H1 (cell line): Measurements from ENCODE around the gene N4BP3. TPM values are rescaled to one million over a fixed set of nuclear protein-coding genes. Genes with fewer than 3 reads are reported as not detected.

Source experiments
- CTCF ChIA-PET: fragments of 300-600 bp; sonication (Branson Sonifier 250); formaldehyde crosslinking; loops from one replicate; lab custom pipeline; 2021; ENCODE audit not compliant: partially characterized antibody; lab: Charles Lee
- POLR2A ChIA-PET: fragments of 300-600 bp; sonication (Branson Sonifier 250); formaldehyde crosslinking; loops from one replicate; lab custom pipeline; 2021; ENCODE audit warnings: inconsistent platforms; ENCODE audit not compliant: partially characterized antibody; lab: Charles Lee
- DNase-seq, 2 experiments: peaks; one replicate each; pipeline versions ENCODE4 v3.0.0 to v3.0.0-alpha.2; 2010 to 2022; ENCODE audit warnings: low spot score in 2 of 2, low read depth in 1 of 2, mixed read lengths in 1 of 2
- FAIRE-seq: peaks from 2 replicates; lab custom pipeline; 2011; peaks lifted over from hg19 to GRCh38; lab: Jason Lieb, UNC
- H2AFZ ChIP-seq: 2 replicates; pipeline ENCODE4 v1.8.1; 2012; ENCODE audit warnings: low read length, inconsistent platforms
- H2AK5ac ChIP-seq: 2 replicates; pipeline ENCODE4 v1.6.1; 2013; ENCODE audit warnings: low read depth, low read length
- H2BK120ac ChIP-seq: replicated peaks from 2 replicates; pipeline ENCODE3; 2013; ENCODE audit warnings: low read depth, low read length, inconsistent platforms
- H2BK12ac ChIP-seq: 2 replicates; pipeline ENCODE4 v1.6.1; 2013; ENCODE audit warnings: low read depth, low read length
- H2BK15ac ChIP-seq: 2 replicates; pipeline ENCODE4 v1.6.1; 2013; ENCODE audit warnings: low read length
- H2BK20ac ChIP-seq: 2 replicates; pipeline ENCODE4 v1.6.1; 2013; ENCODE audit warnings: low read length
- H2BK5ac ChIP-seq: 2 replicates; pipeline ENCODE4 v1.6.1; 2013; ENCODE audit warnings: low read depth, low read length
- H3K14ac ChIP-seq: 2 replicates; pipeline ENCODE4 v1.6.1; 2013; ENCODE audit warnings: inconsistent platforms; ENCODE audit not compliant: insufficient read length
- H3K18ac ChIP-seq: 2 replicates; pipeline ENCODE4 v1.6.1; 2013; ENCODE audit warnings: low read length; ENCODE audit errors: extremely low read depth
- H3K23ac ChIP-seq: 2 replicates; pipeline ENCODE4 v1.6.1; 2013; ENCODE audit warnings: inconsistent platforms; ENCODE audit not compliant: insufficient read length
- H3K23me2 ChIP-seq: 2 replicates; pipeline ENCODE4 v1.6.1; 2013; ENCODE audit warnings: low read depth, low read length
- H3K27ac ChIP-seq: 2 replicates; pipeline ENCODE4 v1.6.1; 2011; ENCODE audit warnings: low read depth, low read length, inconsistent platforms
- H3K27me3 ChIP-seq, 4 experiments: replicated peaks in 1 of 4; 1 replicate in 1 of 4; 2 replicates in 3 of 4; pipeline versions ENCODE4 v1.6.1 to v1.8.1; 2011 to 2013; ENCODE audit warnings: low read length in 3 of 4, mild to moderate bottlenecking in 3 of 4, inconsistent platforms in 2 of 4, mixed read lengths in 2 of 4, moderate library complexity in 1 of 4; ENCODE audit not compliant: control insufficient read depth in 3 of 4, insufficient read depth in 3 of 4; ENCODE audit errors: extremely low read depth in 1 of 4
- H3K36me3 ChIP-seq, 4 experiments: 2 replicates each; pipeline versions ENCODE4 v1.6.1 to v1.8.1; 2011 to 2013; ENCODE audit warnings: mild to moderate bottlenecking in 4 of 4, low read length in 3 of 4, moderate library complexity in 2 of 4, control low read depth in 1 of 4, inconsistent platforms in 1 of 4; ENCODE audit not compliant: insufficient read depth in 4 of 4, control insufficient read depth in 2 of 4
- H3K4ac ChIP-seq: replicated peaks from 2 replicates; pipeline ENCODE3; 2013; ENCODE audit warnings: low read length, low read depth, mixed read lengths, inconsistent platforms; ENCODE audit not compliant: insufficient read length
- H3K4me1 ChIP-seq, 4 experiments: replicated peaks in 1 of 4; 1 replicate in 1 of 4; 2 replicates in 3 of 4; pipeline versions ENCODE4 v1.6.1 to v1.8.1; 2011 to 2013; ENCODE audit warnings: low read length in 3 of 4, inconsistent platforms in 2 of 4, mixed read lengths in 1 of 4; ENCODE audit not compliant: insufficient read depth in 4 of 4, control insufficient read depth in 3 of 4
- H3K4me2 ChIP-seq, 2 experiments: 2 replicates each; pipeline versions ENCODE4 v1.6.1 to v1.8.1; 2011 to 2013; ENCODE audit warnings: low read depth in 2 of 2, low read length in 2 of 2, control low read depth in 1 of 2, inconsistent platforms in 1 of 2, mild to moderate bottlenecking in 1 of 2; ENCODE audit not compliant: insufficient read depth in 1 of 2
- H3K4me3 ChIP-seq, 4 experiments: fragments of 200-600, 300-600 bp in 1 of 4; sonication (generic), shearing (Covaris generic), sonication (Bioruptor Twin) in 1 of 4; 2 replicates each; pipeline versions ENCODE4 v1.5.1 to v1.8.1; 2011 to 2016; ENCODE audit warnings: low read length in 4 of 4, low read depth in 3 of 4, control low read depth in 2 of 4, inconsistent platforms in 2 of 4, mild to moderate bottlenecking in 2 of 4, mixed read lengths in 1 of 4, moderate library complexity in 1 of 4; ENCODE audit not compliant: insufficient read depth in 2 of 4; ENCODE audit errors: extremely low read depth in 1 of 4
- H3K56ac ChIP-seq: replicated peaks from 2 replicates; pipeline ENCODE3; 2013; ENCODE audit warnings: low read depth, mild to moderate bottlenecking, mixed read lengths, low read length, inconsistent platforms; ENCODE audit not compliant: insufficient read length
- H3K79me1 ChIP-seq: 2 replicates; pipeline ENCODE4 v1.6.1; 2013; ENCODE audit warnings: low read depth, low read length, control low read depth
- H3K79me2 ChIP-seq, 2 experiments: 2 replicates each; pipeline versions ENCODE4 v1.6.1 to v1.8.1; 2012 to 2013; ENCODE audit warnings: low read length in 2 of 2, mild to moderate bottlenecking in 2 of 2, inconsistent platforms in 1 of 2; ENCODE audit not compliant: insufficient read depth in 2 of 2, control insufficient read depth in 1 of 2
- H3K9ac ChIP-seq, 4 experiments: replicated peaks in 1 of 4; 1 replicate in 1 of 4; 2 replicates in 3 of 4; pipeline versions ENCODE4 v1.6.1 to v1.8.1; 2011 to 2013; ENCODE audit warnings: low read depth in 3 of 4, low read length in 3 of 4, control low read depth in 2 of 4, mild to moderate bottlenecking in 2 of 4, moderate library complexity in 2 of 4, inconsistent platforms in 1 of 4; ENCODE audit errors: extremely low read depth in 1 of 4
- H3K9me3 ChIP-seq, 2 experiments: 2 replicates each; pipeline versions ENCODE4 v1.6.1 to v1.8.1; 2012 to 2013; ENCODE audit warnings: mild to moderate bottlenecking in 2 of 2, moderate library complexity in 2 of 2, control low read depth in 1 of 2, inconsistent platforms in 1 of 2, low read depth in 1 of 2, low read length in 1 of 2, mixed read lengths in 1 of 2; ENCODE audit not compliant: insufficient read depth in 2 of 2
- H4K20me1 ChIP-seq, 2 experiments: replicated peaks in 1 of 2; 2 replicates each; pipeline versions ENCODE3 to v1.8.1; 2011 to 2013; ENCODE audit warnings: inconsistent platforms in 2 of 2, low read length in 2 of 2, mild to moderate bottlenecking in 1 of 2; ENCODE audit not compliant: insufficient read depth in 2 of 2, control insufficient read depth in 1 of 2
- H4K5ac ChIP-seq: 2 replicates; pipeline ENCODE4 v1.6.1; 2013; ENCODE audit warnings: low read length, low read depth, mixed read lengths, inconsistent platforms; ENCODE audit not compliant: insufficient read length
- H4K8ac ChIP-seq: 2 replicates; pipeline ENCODE4 v1.8.0; 2013; ENCODE audit warnings: mild to moderate bottlenecking, moderate library complexity, low read length, inconsistent platforms; ENCODE audit not compliant: insufficient read depth; ENCODE audit errors: extremely low read depth
- H4K91ac ChIP-seq: replicated peaks from 2 replicates; pipeline ENCODE3; 2013; ENCODE audit warnings: low read length, mixed read lengths, inconsistent platforms; ENCODE audit not compliant: insufficient read length
- ASH2L ChIP-seq: fragments of 200-600, 300-600 bp; sonication (generic); IDR thresholded peaks from one replicate; pipeline ENCODE4 v1.7.1; 2017; ENCODE audit warnings: low read length
- BACH1 ChIP-seq: IDR thresholded peaks from 2 replicates; pipeline ENCODE4 v1.6.1; 2012; ENCODE audit warnings: low read length, improper control_type of control experiment
- BRCA1 ChIP-seq: IDR thresholded peaks from 2 replicates; pipeline ENCODE4 v1.6.1; 2012; ENCODE audit warnings: low read depth, low read length, improper control_type of control experiment
- CHD1 ChIP-seq: IDR thresholded peaks from 2 replicates; pipeline ENCODE4 v1.6.1; 2012; ENCODE audit warnings: low read depth, low read length, improper control_type of control experiment
- CREB1 ChIP-seq: IDR thresholded peaks from 2 replicates; pipeline ENCODE4 v1.6.1; 2012; ENCODE audit warnings: inconsistent platforms
- EGR1 ChIP-seq: IDR thresholded peaks from 2 replicates; pipeline ENCODE4 v1.6.1; 2011; ENCODE audit warnings: low read depth, low read length, borderline replicate concordance
- EZH2 ChIP-seq: fragments of 200-600 bp; sonication (generic); IDR thresholded peaks from 2 replicates; pipeline ENCODE4 v1.7.1; 2012; ENCODE audit warnings: low read depth, mild to moderate bottlenecking, moderate library complexity, low read length, inconsistent platforms; ENCODE audit not compliant: severe bottlenecking
- JUND ChIP-seq: IDR thresholded peaks from 2 replicates; pipeline ENCODE4 v1.6.1; 2011; ENCODE audit warnings: mild to moderate bottlenecking, improper control_type of control experiment, low read length
- KDM4A ChIP-seq: IDR thresholded peaks from one replicate; pipeline ENCODE4 v1.7.1; 2012; ENCODE audit warnings: low read depth, mild to moderate bottlenecking, moderate library complexity, low read length, inconsistent platforms; ENCODE audit not compliant: severe bottlenecking
- MAFK ChIP-seq: IDR thresholded peaks from 2 replicates; pipeline ENCODE4 v1.6.1; 2012; ENCODE audit warnings: low read depth, mild to moderate bottlenecking, improper control_type of control experiment, low read length
- POLR2AphosphoS5 ChIP-seq: IDR thresholded peaks from 2 replicates; pipeline ENCODE4 v1.6.1; 2011; ENCODE audit warnings: low read depth, low read length
- POU5F1 ChIP-seq: IDR thresholded peaks from 2 replicates; pipeline ENCODE4 v1.6.1; 2011; ENCODE audit warnings: low read depth, mild to moderate bottlenecking, low read length, moderate library complexity
- RNF2 ChIP-seq: fragments of 200-900, 300-1000 bp; sonication (generic); IDR thresholded peaks from 2 replicates; pipeline ENCODE4 v1.7.1; 2016; ENCODE audit warnings: borderline replicate concordance, low read depth, mild to moderate bottlenecking, antibody characterized with exemption, low read length; ENCODE audit not compliant: poor library complexity, severe bottlenecking; ENCODE audit errors: missing control alignments
- TBP ChIP-seq: IDR thresholded peaks from 2 replicates; pipeline ENCODE4 v1.6.1; 2011; ENCODE audit warnings: low read depth, low read length, improper control_type of control experiment
- YY1 ChIP-seq: IDR thresholded peaks from 2 replicates; pipeline ENCODE4 v1.6.1; 2011; ENCODE audit warnings: low read depth, mild to moderate bottlenecking, low read length
- WGBS, 2 experiments: shearing (Covaris generic) in 1 of 2; methylation state at CpG; one replicate each; pipeline versions ENCODE4 v1.1.6 to v1.1.7; 2013 to 2015; ENCODE audit warnings: low lambda C conversion rate in 2 of 2, mixed read lengths in 2 of 2, inconsistent platforms in 1 of 2, low coverage in 1 of 2, missing lambda C conversion rate in 1 of 2; ENCODE audit not compliant: insufficient replicate concordance in 2 of 2, insufficient coverage in 1 of 2, insufficient read length in 1 of 2; ENCODE audit errors: extremely low coverage in 1 of 2, missing lambda C conversion rate in 1 of 2; 5-methylcytosine and 5-hydroxymethylcytosine counted together
- polyA plus RNA-seq, 7 experiments: library from polyadenylated mRNA; depleted of rRNA in 3 of 7; stranded (reverse) in 5 of 7; unstranded in 2 of 7; fragments of >200 nt in 5 of 7; fragments of 200-250 nt in 2 of 7; gene quantifications; 1 replicate in 5 of 7; 2 replicates in 1 of 7; 4 replicates in 1 of 7; pipeline versions ENCODE4 v1.2.1 to v1.2.3, GENCODE V29; 2011 to 2013; ENCODE audit warnings: missing spikeins in 2 of 7, mixed read lengths in 2 of 7
- total RNA-seq: library from RNA; stranded (reverse); fragmentation: NEBNext Ultra II Directional; extraction: Animal tissue kit (Norgen Biotek cat#: 25700); gene quantifications from 2 replicates; pipeline ENCODE4 v1.2.1, GENCODE V29; 2021

Gene N4BP3
- total and polyA plus RNA-seq, 2 of the 8 experiments (the other 6 are each of a cell fraction or from before 2014, with no cell fraction given): 13.1 to 39.2 TPM

GRCh38 chr5:178165581-178165980 lies 52.2 kb downstream of the N4BP3 start:
- Histone ChIP-seq H4K91ac (no peak overlapping the region), H4K8ac (no peak overlapping the region), H3K36me3 (no peaks in the 10 kb centered on the region), H3K56ac (no peak overlapping the region), H2BK20ac (no peak overlapping the region), H3K4me1 (peaks cover 2 to 12% (median 6%) of the 10 kb centered on the region in 4 experiments; a peak in 4 of 7 replicates), H3K4ac (no peak overlapping the region), H3K23me2 (no peaks in the 10 kb centered on the region; the same call in 1 of the 2 replicates), H2BK5ac (no peak overlapping the region), H4K20me1 (no peaks in the 10 kb centered on the region), H2BK120ac (no peak overlapping the region), H2AFZ (no peak overlapping the region), H3K79me2 (no peaks in the 10 kb centered on the region), H3K27me3 (peaks cover 0 to 4% (median 2%) of the 10 kb centered on the region in 4 experiments; a peak in 1 of 7 replicates), H4K5ac (no peak overlapping the region), H2AK5ac (no peak overlapping the region), H3K9ac (no peak overlapping the region), H3K27ac (no peak overlapping the region), H3K14ac (no peak overlapping the region), H2BK15ac (no peak overlapping the region), H3K4me3 (no peak overlapping the region), H3K4me2 (no peak overlapping the region), H2BK12ac (no peak overlapping the region), H3K79me1 (no peaks in the 10 kb centered on the region), H3K9me3 (no peaks in the 10 kb centered on the region), H3K23ac (no peak overlapping the region), H3K18ac (no peak overlapping the region)
- DNase-seq (no peak), FAIRE-seq (no peak)
- 98% methylated on average over 29 of the region's 38 CpGs; no CpG with 5 or more reads in 1 of the 2 experiments for WGBS, 2 experiments
- CTCF ChIA-PET: interaction anchor here (0.6 to 4.9 kb wide), 7 partner anchors 11 to 99 kb away, joined by 3 to 23 read pairs (median 3); partner anchors contain the start of gene NHP2
- POLR2A ChIA-PET: interaction anchor here (0.6 to 38.5 kb wide), 6 partner anchors 11 to 39 kb away, joined by 3 to 985 read pairs (median 5); partner anchors contain the start of genes HNRNPAB and NHP2
- TF ChIP-seq KDM4A (no peak), CREB1 (no peak), POU5F1 (no peak), RNF2 (no peak), EGR1 (no peak), ASH2L (no peak), TBP (no peak), JUND (no peak), YY1 (no peak), MAFK (no peak), BACH1 (no peak), BRCA1 (no peak), POLR2AphosphoS5 (no peak), CHD1 (no peak), EZH2 (no peak)
